Trophoblast cell (in vitro differentiated cells and primary cell): Measurements from ENCODE around the gene PLBD2.
A peak's percentile ranks its signal among the peaks of the same experiment; 100 is the strongest.

ENCODE experiments used
- DNase-seq, 2 donors: peaks; one replicate each; pipeline ENCODE4 v3.0.0-alpha.2; 2016
- H2AFZ ChIP-seq: 2 replicates; pipeline ENCODE4 v1.6.1; 2013; ENCODE audit warnings: low read length, moderate library complexity, mild to moderate bottlenecking; ENCODE audit not compliant: insufficient read depth, poor library complexity
- H2AK5ac ChIP-seq: 2 replicates; pipeline ENCODE4 v1.6.1; 2013; ENCODE audit warnings: mild to moderate bottlenecking, low read length
- H2BK120ac ChIP-seq: 2 replicates; pipeline ENCODE4 v1.6.1; 2013; ENCODE audit warnings: low read length, mild to moderate bottlenecking, moderate library complexity; ENCODE audit not compliant: insufficient read depth, poor library complexity
- H2BK12ac ChIP-seq: 2 replicates; pipeline ENCODE4 v1.6.1; 2013; ENCODE audit warnings: mild to moderate bottlenecking, low read length, moderate library complexity
- H2BK5ac ChIP-seq: 2 replicates; pipeline ENCODE4 v1.6.1; 2013; ENCODE audit warnings: low read length, low read depth, moderate library complexity, mild to moderate bottlenecking; ENCODE audit not compliant: poor library complexity
- H3K14ac ChIP-seq: 2 replicates; pipeline ENCODE4 v1.6.1; 2013; ENCODE audit warnings: mild to moderate bottlenecking, low read length
- H3K18ac ChIP-seq: 2 replicates; pipeline ENCODE4 v1.6.1; 2013; ENCODE audit warnings: mild to moderate bottlenecking, low read length
- H3K23ac ChIP-seq: 2 replicates; pipeline ENCODE4 v1.6.1; 2013; ENCODE audit warnings: low read length
- H3K27ac ChIP-seq: 2 replicates; pipeline ENCODE4 v1.5.1; 2013; ENCODE audit warnings: low read depth, mild to moderate bottlenecking, inconsistent platforms, low read length, moderate library complexity
- H3K27me3 ChIP-seq: 2 replicates; pipeline ENCODE4 v1.6.1; 2013; ENCODE audit warnings: inconsistent platforms, mild to moderate bottlenecking, low read length, moderate library complexity; ENCODE audit not compliant: insufficient read depth
- H3K36me3 ChIP-seq, 2 experiments: 1 replicate in 1 of 2; 2 replicates in 1 of 2; pipeline ENCODE4 v1.6.1; 2013; ENCODE audit warnings: low read length in 2 of 2, mild to moderate bottlenecking in 2 of 2, moderate library complexity in 1 of 2; ENCODE audit not compliant: insufficient read depth in 2 of 2, control insufficient read depth in 1 of 2
- H3K4ac ChIP-seq: 2 replicates; pipeline ENCODE4 v1.6.1; 2013; ENCODE audit warnings: low read depth, mild to moderate bottlenecking, low read length, moderate library complexity
- H3K4me1 ChIP-seq, 2 experiments: 1 replicate in 1 of 2; 2 replicates in 1 of 2; pipeline ENCODE4 v1.6.1; 2013; ENCODE audit warnings: low read length in 2 of 2, mild to moderate bottlenecking in 2 of 2, moderate library complexity in 1 of 2; ENCODE audit not compliant: insufficient read depth in 2 of 2, control insufficient read depth in 1 of 2
- H3K4me2 ChIP-seq: 2 replicates; pipeline ENCODE4 v1.6.1; 2013; ENCODE audit warnings: inconsistent platforms, mild to moderate bottlenecking, low read length, moderate library complexity
- H3K4me3 ChIP-seq: 2 replicates; pipeline ENCODE4 v1.5.1; 2013; ENCODE audit warnings: mild to moderate bottlenecking, low read depth, low read length, inconsistent platforms
- H3K79me1 ChIP-seq: one replicate; pipeline ENCODE4 v1.6.1; 2013; ENCODE audit warnings: low read length
- H3K79me2 ChIP-seq: 2 replicates; pipeline ENCODE4 v1.6.1; 2013; ENCODE audit warnings: low read length, mild to moderate bottlenecking; ENCODE audit not compliant: control insufficient read depth, insufficient read depth, poor library complexity
- H3K9ac ChIP-seq: 2 replicates; pipeline ENCODE4 v1.6.1; 2013; ENCODE audit warnings: mild to moderate bottlenecking, low read length
- H3K9me3 ChIP-seq: 2 replicates; pipeline ENCODE4 v1.6.1; 2013; ENCODE audit warnings: low read depth, mild to moderate bottlenecking, control low read depth, inconsistent platforms, low read length; ENCODE audit not compliant: insufficient read depth
- H4K12ac ChIP-seq: 2 replicates; pipeline ENCODE4 v1.6.1; 2013; ENCODE audit warnings: low read depth, mild to moderate bottlenecking, low read length, moderate library complexity
- H4K8ac ChIP-seq: 2 replicates; pipeline ENCODE4 v1.6.1; 2013; ENCODE audit warnings: low read depth, mild to moderate bottlenecking, low read length, moderate library complexity
- H4K91ac ChIP-seq: one replicate; pipeline ENCODE4 v1.6.1; 2013; ENCODE audit warnings: low read depth, mild to moderate bottlenecking, low read length, moderate library complexity
- WGBS: extraction: QIAGEN DNeasy Blood & Tissue Kit; methylation state at CpG from one replicate; pipeline ENCODE4 v1.1.7; 2013; ENCODE audit warnings: missing lambda C conversion rate; ENCODE audit not compliant: insufficient read length, insufficient coverage; ENCODE audit errors: extremely low coverage; 5-methylcytosine and 5-hydroxymethylcytosine counted together

Gene PLBD2

GRCh38 chr12:113385282-113385882, 27.0 kb downstream of the PLBD2 start:
- no peak overlapping the region for H3K4me2 ChIP-seq
- H3K27me3 ChIP-seq = no peaks in the 10 kb centered on the region
- no peak overlapping the region for H2AFZ ChIP-seq
- no peak overlapping the region for H3K14ac ChIP-seq
- DNase-seq = no peak
- no peak overlapping the region for H3K18ac ChIP-seq
- H3K9ac ChIP-seq = no peak overlapping the region
- peaks cover 22 to 36% of the 10 kb centered on the region in 2 experiments for H3K36me3 ChIP-seq
- no peak overlapping the region for H2BK5ac ChIP-seq
- H2BK120ac ChIP-seq = no peak overlapping the region
- WGBS = no CpG with 5 or more reads among the region's 6 CpGs
- H2AK5ac ChIP-seq = no peak overlapping the region
- no peak overlapping the region for H3K27ac ChIP-seq
- H4K12ac ChIP-seq = no peak overlapping the region
- no peak overlapping the region for H3K4ac ChIP-seq
- no peak overlapping the region for H2BK12ac ChIP-seq
- no peak overlapping the region for H3K23ac ChIP-seq
- no peaks in the 10 kb centered on the region for H3K79me2 ChIP-seq
- no peak overlapping the region for H4K91ac ChIP-seq
- no peak overlapping the region for H3K4me3 ChIP-seq
- H4K8ac ChIP-seq = no peak overlapping the region
- H3K79me1 ChIP-seq = no peaks in the 10 kb centered on the region
- peaks cover 4% of the 10 kb centered on the region for H3K9me3 ChIP-seq
- H3K4me1 ChIP-seq = no peaks in the 10 kb centered on the region

- Histone ChIP-seq H3K18ac (no peak overlapping the region), H2BK12ac (no peak overlapping the region), H3K4me2 (no peak overlapping the region), H2AFZ (no peak overlapping the region), H3K9me3 (peaks cover 4% of the 10 kb centered on the region), H2BK5ac (no peak overlapping the region), H4K12ac (no peak overlapping the region), H3K9ac (no peak overlapping the region), H3K79me1 (no peaks in the 10 kb centered on the region), H4K91ac (no peak overlapping the region), H3K4me1 (no peaks in the 10 kb centered on the region), H3K36me3 (peaks cover 16 to 31% of the 10 kb centered on the region in 2 experiments), H2AK5ac (no peak overlapping the region), H3K79me2 (no peaks in the 10 kb centered on the region), H3K27ac (no peak overlapping the region), H3K23ac (no peak overlapping the region), H3K4ac (no peak overlapping the region), H2BK120ac (no peak overlapping the region), H3K14ac (no peak overlapping the region), H3K27me3 (no peaks in the 10 kb centered on the region), H4K8ac (no peak overlapping the region), H3K4me3 (no peak overlapping the region)
- no peak for DNase-seq
- WGBS = no CpG with 5 or more reads among the region's 12 CpGs
Observed at GRCh38 chr12:113386866-113387566, 28.6 kb downstream of the PLBD2 start.

- no peak for DNase-seq
- no peak overlapping the region for H3K4ac ChIP-seq
- WGBS = no CpG with 5 or more reads among the region's 11 CpGs
Observed at GRCh38 chr12:113387631-113388030, 29.2 kb downstream of the PLBD2 start.

GRCh38 chr12:113388351-113388750, 30.0 kb downstream of the PLBD2 start:
- Histone ChIP-seq H4K8ac (no peak overlapping the region), H2BK12ac (no peak overlapping the region), H2AK5ac (no peak overlapping the region), H3K36me3 (peaks cover 16 to 31% of the 10 kb centered on the region in 2 experiments), H3K9ac (no peak overlapping the region), H2BK5ac (no peak overlapping the region), H3K27me3 (no peaks in the 10 kb centered on the region), H3K4me3 (no peak overlapping the region), H2BK120ac (no peak overlapping the region), H3K4ac (no peak overlapping the region), H3K27ac (no peak overlapping the region), H3K79me1 (no peaks in the 10 kb centered on the region), H3K18ac (no peak overlapping the region), H3K23ac (no peak overlapping the region), H2AFZ (no peak overlapping the region), H3K4me2 (no peak overlapping the region), H4K91ac (no peak overlapping the region), H3K9me3 (peaks cover 4% of the 10 kb centered on the region), H3K4me1 (no peaks in the 10 kb centered on the region), H3K79me2 (no peaks in the 10 kb centered on the region), H3K14ac (no peak overlapping the region), H4K12ac (peak overlapping the region; percentile 23)
- no CpG with 5 or more reads among the region's 14 CpGs for WGBS
- DNase-seq = no peak

More at GRCh38 chr12:113387631-113388030, 29.2 kb downstream of the PLBD2 start:
- Histone ChIP-seq H3K18ac (no peak overlapping the region), H3K4me1 (no peaks in the 10 kb centered on the region), H3K27ac (no peak overlapping the region), H4K12ac (no peak overlapping the region), H3K9ac (no peak overlapping the region), H3K9me3 (peaks cover 4% of the 10 kb centered on the region), H3K4me3 (no peak overlapping the region), H4K8ac (no peak overlapping the region), H3K14ac (no peak overlapping the region), H3K27me3 (no peaks in the 10 kb centered on the region), H2AK5ac (no peak overlapping the region), H4K91ac (no peak overlapping the region), H2AFZ (no peak overlapping the region), H2BK12ac (no peak overlapping the region), H3K23ac (no peak overlapping the region), H3K79me1 (no peaks in the 10 kb centered on the region), H2BK5ac (no peak overlapping the region), H3K79me2 (no peaks in the 10 kb centered on the region), H3K4me2 (no peak overlapping the region), H2BK120ac (no peak overlapping the region), H3K36me3 (peaks cover 16 to 31% of the 10 kb centered on the region in 2 experiments)
